ENCODE measurements around the gene FLNC.

FLNC gene

DNA sequence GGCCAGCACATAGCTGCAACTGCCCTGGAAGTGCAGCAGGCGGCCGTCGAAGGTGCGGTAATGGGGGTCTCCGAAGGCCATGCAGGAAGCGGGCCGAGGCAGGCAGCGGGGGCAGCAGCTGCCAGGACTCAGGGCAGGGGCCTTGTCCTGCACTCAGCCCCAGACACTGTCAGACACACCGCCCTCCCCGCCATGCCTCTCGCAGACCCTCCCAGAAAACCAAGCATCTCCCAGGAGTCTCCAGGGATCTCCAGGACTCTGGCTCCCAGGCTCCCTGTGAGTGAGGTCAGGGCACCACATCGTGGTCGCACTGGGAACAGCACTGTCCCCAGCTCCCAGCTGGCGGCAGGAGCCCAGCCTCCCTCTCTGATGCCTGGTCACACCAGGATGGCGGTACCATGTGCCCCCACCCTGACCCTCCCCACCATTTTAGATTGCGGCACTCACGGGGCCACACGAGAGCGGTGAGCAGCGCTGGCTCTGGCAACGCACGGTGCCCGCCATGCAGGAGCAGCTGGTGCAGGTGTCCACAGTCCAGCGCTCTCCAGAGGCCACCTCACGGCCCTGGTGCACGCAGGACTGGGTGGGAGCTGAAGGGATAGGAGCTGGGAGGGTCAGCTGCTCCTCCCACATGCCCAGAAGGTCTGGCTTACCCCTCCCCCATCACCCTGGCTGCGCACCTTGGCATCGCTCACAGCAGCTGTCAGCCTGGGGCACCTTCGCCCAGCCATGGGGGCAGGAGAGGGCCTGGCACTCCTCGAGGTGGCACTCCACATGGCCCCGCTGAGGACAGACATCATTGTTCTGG, 49.9 kb downstream of the FLNC start:
- peak; percentile 71 to 72 for DNase-seq

DNA sequence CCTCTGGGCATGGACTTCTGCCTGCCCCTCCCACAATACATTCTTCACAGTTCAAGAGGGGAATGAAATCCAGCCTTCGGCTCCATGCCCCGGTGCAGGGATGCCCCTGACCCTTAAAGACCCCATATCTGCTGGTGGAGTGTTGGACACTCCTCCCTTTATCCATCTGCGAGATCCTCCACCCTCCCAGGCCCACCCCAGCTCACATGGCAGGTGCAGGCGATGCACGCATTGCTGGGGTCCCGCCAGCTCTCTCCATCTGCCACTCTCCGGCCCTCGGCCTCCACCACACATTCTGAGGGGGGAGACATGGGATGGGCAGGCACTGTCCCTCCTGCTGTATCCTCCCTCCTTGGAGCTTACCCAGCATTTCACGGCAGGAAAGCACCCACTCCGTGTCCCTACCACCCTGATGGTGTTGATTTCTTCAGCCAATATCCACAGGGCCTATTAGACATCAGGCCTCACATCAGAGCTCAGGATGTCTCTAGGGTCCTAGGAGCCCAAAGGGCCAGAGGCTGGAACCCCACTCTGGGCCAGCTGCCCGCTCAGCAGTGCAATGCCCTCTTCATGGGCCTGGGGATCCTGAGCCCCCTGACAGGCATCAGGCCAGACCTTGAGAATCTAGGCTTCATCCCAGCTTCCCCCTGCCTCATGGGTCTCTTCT, 50.7 kb downstream of the FLNC start:
- no peak for DNase-seq

DNA sequence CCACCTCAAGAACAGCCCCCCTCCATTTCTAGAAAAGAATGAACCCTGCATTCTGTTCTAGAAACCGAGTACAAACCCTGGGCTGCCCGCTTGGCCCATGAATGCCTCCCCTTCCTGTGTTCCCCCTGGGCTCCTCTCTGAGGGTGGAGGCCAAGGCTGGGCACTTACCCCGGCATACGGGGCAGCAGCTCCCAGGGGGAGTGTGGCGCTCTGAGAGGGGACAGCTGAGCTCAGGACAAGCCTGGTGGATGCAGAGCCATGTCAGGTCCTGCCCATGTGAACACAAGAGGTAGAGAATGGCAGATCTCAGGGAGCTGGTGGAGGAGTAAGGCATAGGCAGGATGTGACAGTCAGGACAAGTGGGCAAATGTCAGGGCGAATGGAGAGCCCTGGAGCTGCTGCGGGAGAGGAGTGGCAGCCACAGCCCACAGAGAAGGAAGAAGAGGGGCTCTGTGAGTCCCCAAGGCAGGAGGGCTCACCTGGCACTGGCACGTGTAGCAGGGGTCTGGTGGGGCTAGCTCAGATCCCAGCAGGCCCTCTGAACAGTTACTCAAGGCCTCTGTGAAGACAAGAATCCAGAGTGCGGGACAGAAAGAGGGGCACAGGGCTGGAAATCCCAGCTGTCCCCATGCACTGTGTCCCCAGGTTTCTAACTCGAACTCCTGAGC, 51.4 kb downstream of the FLNC start:
- DNase-seq: no peak

DNA sequence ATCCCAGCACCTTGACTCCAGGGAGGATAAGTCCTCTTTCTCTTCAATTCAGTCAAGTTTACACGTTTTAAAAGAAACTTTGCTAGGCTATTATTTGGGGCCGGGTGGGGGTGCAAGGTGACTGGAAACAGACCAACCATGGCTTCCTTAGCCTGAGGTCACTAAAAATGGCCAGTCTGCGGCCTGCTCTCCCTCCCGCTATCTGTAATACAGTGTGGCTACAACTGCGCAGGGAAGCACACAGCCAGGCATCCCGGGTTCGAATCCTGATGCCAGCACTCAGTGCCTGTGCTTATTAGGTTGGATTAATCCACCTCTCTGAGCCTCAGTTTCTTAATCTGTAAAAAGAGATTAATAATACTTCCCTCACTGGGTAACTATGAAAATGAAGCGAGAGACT, 51.9 kb downstream of the FLNC start:
- DNase-seq: no peak

DNA sequence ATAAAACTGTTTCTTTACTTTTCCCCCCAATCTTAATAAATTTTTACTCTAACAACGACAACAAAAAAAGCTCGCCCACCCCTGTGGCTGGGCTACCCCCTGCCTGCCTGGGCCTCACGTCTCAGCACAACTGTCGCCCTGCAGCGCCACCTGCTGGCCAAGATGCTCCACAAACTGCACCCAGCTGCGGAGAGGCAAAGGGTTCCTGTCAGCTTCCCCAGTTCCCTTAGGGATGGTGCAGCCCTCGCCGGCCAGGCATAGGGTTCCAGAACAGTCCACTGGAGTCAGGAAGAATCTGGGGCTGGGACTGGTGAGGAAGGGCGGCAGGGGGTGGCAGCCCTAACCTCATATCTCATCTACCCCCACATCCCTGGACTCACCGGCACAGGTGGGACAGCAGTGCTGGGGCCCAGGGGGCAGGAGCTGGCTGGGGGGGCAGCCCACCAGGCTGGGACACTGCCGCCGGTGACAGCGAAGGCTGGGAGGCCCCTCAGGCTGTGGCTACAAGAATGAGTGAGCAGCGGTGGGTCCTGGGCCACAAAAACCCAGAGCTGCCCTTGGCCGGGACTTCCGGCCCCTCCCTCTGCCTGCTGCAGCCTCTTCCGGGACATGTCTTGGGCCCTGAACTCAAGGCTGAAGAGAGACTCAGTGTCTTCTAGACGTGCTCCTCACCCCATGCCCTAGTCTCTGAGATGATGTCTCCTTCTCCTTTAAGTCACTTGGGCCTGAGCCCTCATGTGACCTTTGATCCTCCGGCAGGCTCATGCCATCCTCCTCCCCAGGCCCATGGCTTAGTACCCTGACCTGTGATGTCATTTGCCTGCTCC, 53.6 kb downstream of the FLNC start:
- peak; percentile 30 to 72 for DNase-seq

DNA sequence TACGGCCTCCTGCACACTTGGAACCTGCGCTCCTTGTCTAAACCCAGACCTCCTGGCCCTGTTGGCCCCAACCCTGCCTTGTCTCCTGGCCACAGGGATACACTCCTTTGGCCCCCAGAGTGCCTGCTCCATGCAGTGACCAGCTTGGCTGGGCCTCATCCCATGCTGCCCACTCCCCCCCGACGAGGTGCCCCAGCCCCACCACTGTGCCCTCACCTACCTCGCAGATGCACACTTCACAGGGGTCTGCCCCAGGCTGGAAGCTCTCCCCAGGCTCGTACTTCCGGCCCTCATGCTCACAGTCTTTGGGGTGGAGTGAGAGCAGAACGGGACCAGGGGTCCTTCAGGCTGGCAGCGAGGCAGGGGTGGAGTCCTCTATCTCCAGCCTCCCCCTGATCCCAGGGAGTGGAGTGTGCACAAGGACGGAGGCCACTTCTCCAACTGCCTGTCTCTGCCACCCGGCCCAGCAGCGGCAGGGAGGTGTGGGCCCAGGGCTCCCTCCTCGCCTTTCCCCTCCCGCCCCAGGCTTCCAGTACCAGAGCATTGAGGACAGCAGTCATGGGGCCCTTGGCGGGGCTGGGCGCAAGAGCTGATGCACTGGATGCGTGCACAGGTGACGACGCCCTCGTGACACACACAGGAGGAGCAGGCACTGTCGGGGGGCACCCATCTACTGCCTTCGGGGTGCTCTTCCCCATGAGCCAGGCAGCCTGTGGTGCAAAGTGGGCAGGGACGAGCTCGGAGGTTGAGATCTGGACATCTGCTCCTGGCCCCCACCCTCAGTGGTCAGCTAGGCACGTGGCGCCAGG, 54.6 kb downstream of the FLNC start:
- DNase-seq: no peak

DNA sequence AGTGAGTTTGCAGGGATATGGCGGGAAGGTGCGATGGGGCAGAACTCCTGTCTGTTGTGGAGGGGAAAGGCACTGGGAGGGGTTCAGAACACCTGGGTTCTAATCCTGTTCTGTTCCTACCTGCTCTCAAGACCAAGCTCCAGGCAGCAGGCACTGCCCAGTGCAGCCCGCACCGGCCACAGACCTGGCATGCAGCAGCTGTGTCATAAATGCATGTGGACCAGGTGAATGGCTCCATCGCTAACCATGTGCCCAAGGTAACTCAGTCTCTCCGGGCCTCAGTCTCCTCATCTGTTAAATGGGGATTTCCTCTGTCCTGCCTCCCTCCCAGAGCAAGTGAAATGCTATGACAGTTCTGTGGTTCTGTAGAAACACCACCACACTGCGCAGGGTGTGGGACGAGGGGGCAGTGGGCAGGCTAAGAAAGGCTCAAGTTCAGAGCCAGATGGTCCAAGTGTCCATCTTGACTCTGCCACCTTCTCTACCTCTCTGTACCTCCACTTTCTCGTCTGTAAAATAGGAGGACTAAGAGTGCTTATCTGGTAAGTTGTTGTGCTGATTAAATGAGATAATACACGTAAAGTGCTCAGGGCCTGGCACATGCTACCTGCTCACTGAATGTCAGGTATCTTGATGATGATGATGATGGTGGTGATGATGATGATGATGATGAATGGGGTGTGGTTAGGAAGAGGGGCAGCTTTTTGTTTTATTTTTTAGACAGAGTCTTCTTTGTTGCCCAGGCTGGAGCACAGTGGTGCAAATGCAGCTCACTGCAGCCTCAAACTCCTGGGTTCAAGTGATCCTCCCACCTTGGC, 55.4 kb downstream of the FLNC start:
- no peak for DNase-seq

DNA sequence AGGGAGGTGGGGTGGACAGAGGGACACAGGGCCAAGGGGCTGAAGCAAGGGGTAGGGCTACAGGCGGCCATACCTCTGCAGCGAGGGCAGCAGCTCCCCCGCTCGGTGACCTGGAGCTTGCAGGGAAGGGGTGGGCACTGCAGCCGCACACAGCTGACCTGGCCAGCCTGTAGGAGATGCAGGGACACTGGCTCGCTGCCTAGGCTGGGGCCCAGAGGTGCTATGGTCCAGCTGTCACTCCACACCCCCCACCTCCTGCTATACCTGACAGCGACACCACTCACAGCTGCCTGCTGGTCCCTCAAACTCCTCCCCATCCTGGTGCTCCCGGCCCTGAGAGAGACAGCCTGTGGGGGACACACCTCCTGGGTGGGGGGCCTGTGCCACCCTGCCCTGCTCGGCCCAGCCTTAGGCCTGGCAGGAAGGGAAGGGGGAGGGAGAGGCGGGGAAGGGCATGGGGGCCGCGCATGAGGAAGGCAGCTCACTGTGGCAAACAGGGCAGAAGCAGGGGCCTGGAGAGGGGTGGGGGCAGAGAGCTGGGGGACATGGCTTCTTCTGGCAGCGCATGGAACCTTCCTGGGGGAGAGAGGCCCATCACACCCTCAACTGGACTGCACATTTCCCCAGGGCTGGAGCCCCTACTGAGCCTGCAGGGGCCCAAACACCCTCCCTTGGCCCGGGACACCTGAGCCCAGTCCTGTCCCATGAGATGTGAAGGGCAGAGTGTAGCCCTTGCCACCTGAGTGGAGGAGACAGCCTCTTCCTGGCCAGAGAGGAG, 56.4 kb downstream of the FLNC start:
- peak in 1 of 2 experiments; percentile 15 for DNase-seq

DNA sequence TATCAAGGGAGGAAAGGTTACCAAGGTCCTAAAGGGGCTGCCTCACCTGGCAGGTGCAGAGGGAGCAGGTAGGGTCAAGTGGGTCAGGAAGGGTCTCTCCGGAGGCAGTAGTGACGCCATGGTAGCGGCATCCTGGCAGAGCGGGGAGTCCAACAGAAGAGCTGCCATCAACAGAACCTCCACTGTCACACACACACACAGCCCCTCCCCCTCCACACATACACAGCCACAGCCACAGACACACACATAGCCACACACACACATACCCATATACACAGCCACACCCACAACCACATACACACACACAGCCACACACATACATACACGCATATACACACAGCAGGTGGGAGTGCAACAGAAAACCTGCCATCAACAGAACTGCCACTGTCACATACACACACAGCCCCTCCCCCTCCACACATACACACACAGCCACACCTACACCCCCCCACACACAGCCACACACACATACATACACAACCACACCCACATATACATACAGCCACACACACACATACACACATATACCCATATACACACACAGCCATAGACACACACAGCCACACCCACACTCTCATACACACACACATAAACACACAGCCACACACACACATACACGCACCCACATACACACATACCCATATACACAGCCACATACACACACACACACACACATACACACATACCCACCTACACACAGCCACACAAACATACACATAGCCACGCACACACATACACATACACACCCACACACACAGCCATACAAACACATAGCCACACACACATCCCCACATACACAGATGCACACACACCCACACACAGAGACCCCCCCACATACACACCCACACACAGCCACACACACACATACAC, 57.2 kb downstream of the FLNC start:
- DNase-seq: no peak

DNA sequence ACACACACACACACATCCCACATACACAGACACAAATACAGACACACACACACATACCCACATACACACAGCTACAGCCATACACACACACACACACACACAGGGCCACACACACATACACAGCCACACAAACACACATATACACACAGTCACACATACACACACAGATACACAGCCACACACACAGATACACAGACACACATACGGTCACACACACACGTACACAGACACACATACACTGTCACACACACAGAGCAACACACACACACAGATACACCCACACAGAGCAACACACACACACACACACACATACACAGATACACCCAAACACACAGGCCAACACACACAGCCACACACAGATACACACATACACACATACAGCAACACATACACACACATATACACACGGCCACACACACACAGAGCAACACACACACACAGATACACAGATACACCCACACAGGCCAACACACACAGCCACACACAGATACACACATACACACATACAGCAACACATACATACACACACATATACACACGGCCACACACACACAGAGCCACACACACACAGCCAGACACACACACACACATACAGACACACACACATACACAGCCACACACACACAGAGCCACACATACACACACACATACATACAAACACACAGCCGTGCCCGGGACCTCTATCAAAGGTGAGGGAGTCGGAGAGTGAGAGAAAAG, 58.0 kb downstream of the FLNC start:
- no peak for DNase-seq

DNA sequence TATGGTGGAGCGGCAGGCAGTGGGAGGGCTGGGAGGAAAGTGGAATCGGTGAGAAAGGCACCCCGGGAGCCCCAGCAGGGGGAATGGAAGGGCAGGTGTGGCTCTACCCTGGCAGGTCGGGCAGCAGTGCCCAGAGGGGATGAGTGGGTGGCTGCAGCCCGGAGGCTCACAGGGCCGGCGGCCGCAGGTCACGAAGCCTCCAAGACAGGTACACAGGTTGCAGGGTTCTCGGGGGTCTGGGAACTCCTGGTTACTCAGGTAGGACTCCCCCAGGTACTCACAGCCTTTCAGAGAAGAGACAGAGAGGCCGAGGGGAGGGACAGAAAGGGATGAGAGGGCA, 58.5 kb downstream of the FLNC start:
- no peak for DNase-seq

DNA sequence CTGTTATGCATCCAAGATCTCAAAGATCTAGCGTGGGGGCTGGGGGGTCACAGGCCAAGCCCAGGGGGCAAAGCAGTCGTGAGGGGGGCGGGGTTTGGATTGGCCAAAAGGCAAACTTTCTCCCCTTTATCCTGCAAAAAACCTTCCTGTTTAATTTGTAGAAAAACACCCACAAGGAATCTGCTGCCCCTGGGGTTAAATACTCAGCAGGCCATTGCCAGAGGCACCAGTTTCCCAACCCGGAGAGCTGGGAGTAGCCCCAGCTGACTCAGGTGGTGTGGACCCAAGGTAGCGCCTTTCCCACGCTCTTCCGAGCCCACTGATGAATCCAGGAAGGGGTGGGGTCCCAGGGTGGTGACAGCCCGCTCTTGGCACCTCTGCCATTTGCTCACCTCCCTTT, 58.9 kb downstream of the FLNC start:
- no peak for DNase-seq

DNA sequence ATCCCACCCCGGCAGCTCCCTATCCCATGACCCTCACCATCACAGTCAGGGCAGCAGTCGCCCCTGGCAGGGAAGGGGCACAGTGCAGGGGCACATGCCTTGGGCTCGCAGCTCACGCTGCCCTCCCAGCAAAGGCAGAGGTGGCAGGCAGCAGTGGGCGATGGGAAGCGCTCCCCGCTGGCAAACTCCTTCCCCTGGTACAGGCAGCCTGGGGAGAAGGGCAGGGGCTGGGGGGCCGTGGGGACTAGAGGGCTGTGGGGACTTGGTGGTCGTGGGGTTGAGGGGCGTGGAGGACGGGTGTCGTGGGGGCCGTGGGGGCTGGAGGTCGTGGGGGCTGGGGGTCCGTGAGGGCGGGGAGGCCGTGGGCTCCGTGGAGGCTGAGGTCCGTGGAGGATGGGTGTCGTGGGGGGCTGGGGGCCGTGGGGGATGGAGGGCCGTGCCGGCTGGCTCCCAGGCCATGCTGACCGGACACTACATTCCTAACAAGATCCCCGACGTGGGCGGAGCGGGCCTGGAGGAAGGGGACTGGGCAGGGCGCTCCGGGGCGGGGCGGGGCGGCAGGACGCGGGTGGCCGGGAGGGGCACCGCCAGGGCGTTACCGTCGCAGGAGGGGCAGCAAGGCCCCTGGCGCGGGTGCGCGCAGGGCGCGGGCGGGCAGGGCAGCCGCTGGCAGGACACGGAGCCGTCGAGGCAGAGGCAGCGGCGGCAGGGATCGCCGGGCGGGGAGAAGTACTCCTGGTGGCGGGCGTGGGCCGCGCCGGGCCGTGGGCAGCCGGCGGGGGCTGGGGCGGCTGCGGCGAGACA, 60.3 kb downstream of the FLNC start:
- DNase-seq: no peak

DNA sequence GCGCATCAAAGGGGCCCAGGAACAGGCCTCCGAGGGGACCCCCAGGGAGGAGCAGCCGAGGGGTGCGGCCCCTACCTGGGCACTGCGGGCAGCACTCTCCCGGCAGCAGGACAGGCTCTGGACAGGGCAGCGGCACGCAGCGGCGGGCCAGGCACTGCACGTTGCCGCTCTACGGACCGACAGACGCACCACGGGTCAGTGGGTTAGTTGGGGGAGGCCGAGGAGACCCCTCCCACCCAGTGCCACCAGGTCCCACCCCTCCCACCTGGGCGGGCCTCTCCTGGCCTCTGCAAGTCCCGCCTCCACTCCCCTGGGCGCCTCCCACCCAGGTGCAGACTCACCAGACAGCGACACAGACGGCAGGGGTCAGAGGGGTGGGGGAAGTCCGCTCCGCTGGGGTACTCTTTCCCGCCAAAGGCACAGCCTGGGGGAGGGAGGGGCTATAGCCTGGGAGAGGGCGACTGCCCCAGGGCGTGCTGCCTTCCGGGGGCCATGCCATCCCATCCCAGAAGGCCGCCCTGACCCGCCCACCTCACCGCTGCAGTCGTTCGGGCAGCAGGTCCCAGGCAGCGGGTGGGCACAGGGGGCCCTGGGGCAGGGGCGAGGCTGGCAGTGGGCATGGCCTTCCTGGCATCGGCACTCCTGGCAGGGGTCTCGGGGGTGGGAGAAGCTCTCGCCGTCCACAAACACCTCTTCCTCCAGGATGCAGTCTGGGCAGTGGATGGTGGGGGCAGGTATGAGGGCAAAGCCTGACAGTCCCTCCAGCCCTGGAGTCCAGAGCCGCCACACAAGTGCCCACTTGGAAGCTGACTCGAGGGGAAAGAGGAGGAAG, 61.1 kb downstream of the FLNC start:
- DNase-seq: no peak

DNA sequence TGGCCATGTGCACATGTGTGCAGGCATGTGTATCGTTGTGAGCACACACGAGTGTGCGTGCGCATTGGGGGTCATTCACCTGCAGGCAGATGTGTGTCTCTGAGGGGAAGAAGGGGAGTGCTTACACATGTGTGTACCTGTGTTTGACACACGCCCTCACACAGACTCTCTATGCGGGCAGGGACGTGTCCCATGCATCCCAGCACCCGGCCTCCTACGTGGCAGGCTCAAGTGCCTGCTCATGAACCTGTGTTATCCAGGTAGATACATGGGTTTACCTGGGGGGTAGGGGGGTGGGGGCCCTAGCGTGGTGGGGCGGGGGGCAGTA, 61.7 kb downstream of the FLNC start:
- no peak for DNase-seq

DNA sequence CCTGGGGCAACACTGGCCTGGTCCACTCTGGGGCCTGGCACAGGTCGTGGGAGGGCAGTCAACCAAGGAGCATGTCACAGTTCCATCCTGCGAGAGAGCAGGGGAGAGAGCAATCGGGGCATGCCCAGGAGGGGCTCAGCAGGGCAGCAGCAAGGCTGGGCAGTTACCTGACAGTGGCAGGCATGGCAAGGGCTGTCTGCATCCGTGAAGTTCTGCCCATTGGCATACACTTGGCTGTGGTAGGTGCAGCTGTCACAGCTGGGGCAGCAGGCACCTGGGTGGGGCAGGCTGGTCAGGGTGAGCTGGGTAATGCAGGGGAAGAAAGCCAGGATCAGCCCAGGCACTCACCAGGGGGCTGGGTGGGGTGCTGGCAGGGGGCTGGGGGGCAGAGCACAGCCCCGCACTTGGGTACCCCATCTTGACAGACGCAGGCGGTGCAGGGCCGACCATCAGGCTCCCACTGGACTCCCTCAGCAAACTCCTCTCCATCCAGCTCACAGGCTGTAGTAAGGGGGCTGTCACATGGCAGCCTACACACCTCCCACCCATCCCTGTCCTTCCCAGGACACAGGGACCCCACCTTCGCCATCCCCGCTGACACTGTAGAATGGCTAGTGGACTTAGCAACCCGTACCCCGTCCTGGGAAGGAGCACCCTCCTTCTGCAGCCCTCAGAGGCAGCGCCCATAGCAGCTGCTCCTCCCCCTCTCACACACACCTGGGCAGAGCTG, 62.5 kb downstream of the FLNC start:
- DNase-seq: no peak

Measured in SHP77 (cell line).